H9 (cell line): Measurements from ENCODE around the gene DDIT4. TPM values are rescaled to one million over a fixed set of nuclear protein-coding genes. Genes with fewer than 3 reads are reported as not detected.
A peak's percentile ranks its signal among the peaks of the same experiment; 100 is the strongest.

Experiments used
- DNase-seq: peaks from one replicate; pipeline ENCODE4 v3.0.0-alpha.2; 2017
- H2AFZ ChIP-seq: one replicate; pipeline ENCODE4 v1.6.1; 2013; ENCODE audit warnings: mild to moderate bottlenecking, low read length, control low read depth, moderate library complexity
- H2AK5ac ChIP-seq: 2 replicates; pipeline ENCODE4 v1.6.1; 2013; ENCODE audit warnings: low read length, control low read depth, mixed read lengths; ENCODE audit not compliant: insufficient read length
- H2BK120ac ChIP-seq: one replicate; pipeline ENCODE4 v1.6.1; 2013; ENCODE audit warnings: low read depth, mild to moderate bottlenecking, low read length, control low read depth, inconsistent platforms; ENCODE audit not compliant: poor library complexity, severe bottlenecking
- H2BK12ac ChIP-seq: 2 replicates; pipeline ENCODE4 v1.6.1; 2013; ENCODE audit warnings: low read length, control low read depth, mixed read lengths, low read depth; ENCODE audit not compliant: insufficient read length
- H2BK15ac ChIP-seq: 2 replicates; pipeline ENCODE4 v1.6.1; 2013; ENCODE audit warnings: low read depth, low read length, control low read depth
- H2BK20ac ChIP-seq: one replicate; pipeline ENCODE4 v1.6.1; 2013; ENCODE audit warnings: low read depth, mild to moderate bottlenecking, low read length, control low read depth, inconsistent platforms; ENCODE audit not compliant: poor library complexity, severe bottlenecking
- H2BK5ac ChIP-seq: 2 replicates; pipeline ENCODE4 v1.6.1; 2013; ENCODE audit warnings: low read length, control low read depth, mixed read lengths; ENCODE audit not compliant: insufficient read length
- H3K14ac ChIP-seq: 2 replicates; pipeline ENCODE4 v1.6.1; 2013; ENCODE audit warnings: low read length, control low read depth; ENCODE audit not compliant: insufficient read depth
- H3K18ac ChIP-seq: 2 replicates; pipeline ENCODE4 v1.6.1; 2013; ENCODE audit warnings: low read depth, mild to moderate bottlenecking, mixed read lengths, low read length, control low read depth; ENCODE audit not compliant: insufficient read length
- H3K23ac ChIP-seq: 2 replicates; pipeline ENCODE4 v1.6.1; 2013; ENCODE audit warnings: low read length, control low read depth, mixed read lengths, low read depth; ENCODE audit not compliant: insufficient read length
- H3K23me2 ChIP-seq: 2 replicates; pipeline ENCODE4 v1.6.1; 2013; ENCODE audit warnings: low read depth, mild to moderate bottlenecking, mixed read lengths, low read length, control low read depth; ENCODE audit not compliant: insufficient read length, poor library complexity, severe bottlenecking
- H3K27ac ChIP-seq: 2 replicates; pipeline ENCODE4 v1.5.1; 2013; ENCODE audit warnings: low read length, control low read depth, mixed read lengths, low read depth; ENCODE audit not compliant: insufficient read length
- H3K27me3 ChIP-seq: 2 replicates; pipeline ENCODE4 v1.6.1; 2013; ENCODE audit warnings: low read length, control low read depth, inconsistent platforms; ENCODE audit not compliant: insufficient read depth
- H3K4ac ChIP-seq: 2 replicates; pipeline ENCODE4 v1.6.1; 2013; ENCODE audit warnings: low read depth, mild to moderate bottlenecking, control low read depth, inconsistent platforms, low read length, moderate library complexity
- H3K4me1 ChIP-seq: 2 replicates; pipeline ENCODE4 v1.6.1; 2013; ENCODE audit warnings: low read length, control low read depth, inconsistent platforms; ENCODE audit not compliant: insufficient read depth
- H3K4me2 ChIP-seq: 2 replicates; pipeline ENCODE4 v1.6.1; 2013; ENCODE audit warnings: low read length, control low read depth, mixed read lengths; ENCODE audit not compliant: insufficient read length, insufficient read depth
- H3K56ac ChIP-seq: 2 replicates; pipeline ENCODE4 v1.6.1; 2013; ENCODE audit warnings: low read depth, mild to moderate bottlenecking, mixed read lengths, low read length, control low read depth; ENCODE audit not compliant: insufficient read length
- H3K79me1 ChIP-seq: 2 replicates; pipeline ENCODE4 v1.6.1; 2013; ENCODE audit warnings: low read depth, mild to moderate bottlenecking, moderate library complexity, low read length, control low read depth, inconsistent platforms; ENCODE audit not compliant: insufficient read depth, poor library complexity, severe bottlenecking
- H3K79me2 ChIP-seq: 2 replicates; pipeline ENCODE4 v1.6.1; 2013; ENCODE audit warnings: low read length, control low read depth, inconsistent platforms; ENCODE audit not compliant: insufficient read depth
- H3K9ac ChIP-seq: 2 replicates; pipeline ENCODE4 v1.6.1; 2013; ENCODE audit warnings: low read length, control low read depth, mixed read lengths; ENCODE audit not compliant: insufficient read length; ENCODE audit errors: extremely low read depth
- H3K9me3 ChIP-seq: one replicate; pipeline ENCODE4 v1.6.1; 2013; ENCODE audit warnings: low read depth, low read length, inconsistent platforms; ENCODE audit not compliant: control insufficient read depth
- H3T11ph ChIP-seq: one replicate; pipeline ENCODE4 v1.6.1; 2013; ENCODE audit warnings: mild to moderate bottlenecking, low read length, control low read depth, inconsistent platforms
- H4K20me1 ChIP-seq: one replicate; pipeline ENCODE4 v1.6.1; 2013; ENCODE audit not compliant: control insufficient read depth, insufficient read length, insufficient read depth
- H4K5ac ChIP-seq: 2 replicates; pipeline ENCODE4 v1.6.1; 2013; ENCODE audit warnings: low read depth, mild to moderate bottlenecking, mixed read lengths, low read length, control low read depth; ENCODE audit not compliant: insufficient read length
- H4K8ac ChIP-seq: replicated peaks from 2 replicates; pipeline ENCODE4 v1.6.1; 2013; ENCODE audit warnings: low read length, control low read depth, mixed read lengths, low read depth; ENCODE audit not compliant: insufficient read length
- H4K91ac ChIP-seq: 2 replicates; pipeline ENCODE4 v1.6.1; 2013; ENCODE audit warnings: low read depth, mild to moderate bottlenecking, moderate library complexity, mixed read lengths, low read length, control low read depth; ENCODE audit not compliant: insufficient read length
- H3K27ac Mint-ChIP-seq, 3 experiments: 2 replicates in 2 of 3; 3 replicates in 1 of 3; pipeline ENCODE4 v1.8.0; 2020 to 2021; ENCODE audit warnings: mixed read lengths in 3 of 3, mild to moderate bottlenecking in 1 of 3, moderate library complexity in 1 of 3
- H3K27me3 Mint-ChIP-seq: 2 replicates; pipeline ENCODE4 v1.8.0; 2021; ENCODE audit warnings: low read depth, mild to moderate bottlenecking, moderate library complexity, mixed read lengths
- H3K36me3 Mint-ChIP-seq, 3 experiments: 2 replicates in 2 of 3; 3 replicates in 1 of 3; pipeline ENCODE4 v1.8.0; 2020 to 2021; ENCODE audit warnings: low read depth in 3 of 3, mixed read lengths in 3 of 3; ENCODE audit not compliant: insufficient read depth in 1 of 3
- H3K4me1 Mint-ChIP-seq, 2 experiments: 2 replicates each; pipeline ENCODE4 v1.8.0; 2020; ENCODE audit warnings: mixed read lengths in 2 of 2
- H3K4me3 Mint-ChIP-seq, 2 experiments: 2 replicates in 1 of 2; 3 replicates in 1 of 2; pipeline ENCODE4 v1.8.0; 2020 to 2021; ENCODE audit warnings: mild to moderate bottlenecking in 2 of 2, mixed read lengths in 2 of 2, moderate library complexity in 1 of 2
- H3K9me3 Mint-ChIP-seq, 2 experiments: 2 replicates in 1 of 2; 3 replicates in 1 of 2; pipeline ENCODE4 v1.8.0; 2020; ENCODE audit warnings: mild to moderate bottlenecking in 2 of 2, mixed read lengths in 2 of 2, moderate library complexity in 1 of 2
- CTCF ChIP-seq: fragments of 200-600 bp; sonication (generic); conservative IDR thresholded peaks from 3 replicates; pipeline ENCODE4 v1.8.0; 2021; ENCODE audit warnings: antibody characterized with exemption, mild to moderate bottlenecking
- WGBS: extraction: QIAGEN DNeasy Blood & Tissue Kit; methylation state at CpG from one replicate; pipeline ENCODE4 v1.1.7; 2013; ENCODE audit warnings: missing lambda C conversion rate, low lambda C conversion rate, mixed read lengths; ENCODE audit not compliant: insufficient read length; ENCODE audit errors: extremely low coverage; 5-methylcytosine and 5-hydroxymethylcytosine counted together
- total RNA-seq: library from RNA; stranded (reverse); gene quantifications from 2 replicates; pipeline ENCODE4 v1.2.1, GENCODE V29; 2021

The DDIT4 gene
- total RNA-seq, 1 experiment from 2014 or later: 84.0 TPM

- no peak overlapping the region for H4K91ac ChIP-seq
- H3K27me3 Mint-ChIP-seq: no peaks in the 10 kb centered on the region
- no peak overlapping the region for H3K4ac ChIP-seq
- peak overlapping the region; percentile 14 for H3K56ac ChIP-seq
- no peak overlapping the region for H3K23ac ChIP-seq
- no peaks in the 10 kb centered on the region for H3K79me2 ChIP-seq
- H4K20me1 ChIP-seq: no peaks in the 10 kb centered on the region
- no peak overlapping the region for H3K27ac ChIP-seq
- H3K9me3 ChIP-seq: no peaks in the 10 kb centered on the region
- no peaks in the 10 kb centered on the region for H3K27me3 ChIP-seq
- H2BK5ac ChIP-seq: no peak overlapping the region
- no peaks in the 10 kb centered on the region for H3K79me1 ChIP-seq
- no peaks in the 10 kb centered on the region; a peak in 1 of 5 replicates for H3K9me3 Mint-ChIP-seq
- no peak for TF ChIP-seq CTCF
- H3K27ac Mint-ChIP-seq: no peak overlapping the region
- H3K18ac ChIP-seq: no peak overlapping the region
- peaks cover 2% of the 10 kb centered on the region; the same call in 1 of the 2 replicates for H3K4me1 ChIP-seq
- no peak overlapping the region for H2BK12ac ChIP-seq
- no peak overlapping the region for H2BK15ac ChIP-seq
- no peak overlapping the region for H4K5ac ChIP-seq
- H3K4me1 Mint-ChIP-seq: peaks cover 26 to 40% of the 10 kb centered on the region in 2 experiments
- H3K4me3 Mint-ChIP-seq: no peak overlapping the region
- no peak overlapping the region for H3K4me2 ChIP-seq
- H2BK20ac ChIP-seq: no peak overlapping the region
- no peak overlapping the region for H2BK120ac ChIP-seq
- H3K9ac ChIP-seq: no peak overlapping the region
- no peaks in the 10 kb centered on the region for H3K23me2 ChIP-seq
- H4K8ac ChIP-seq: no peak overlapping the region
- H2AFZ ChIP-seq: no peak overlapping the region
- H3K36me3 Mint-ChIP-seq: no peaks in the 10 kb centered on the region
- H2AK5ac ChIP-seq: no peak overlapping the region
- H3T11ph ChIP-seq: no peak overlapping the region
- no peak overlapping the region for H3K14ac ChIP-seq
- no peak for DNase-seq
- WGBS: no CpG with 5 or more reads among the region's 7 CpGs
These were observed 20.1 kb upstream of the DDIT4 start for GRCh38 chr10:72253578-72253977.
